PC-3 (cell line): ENCODE results near the gene NFATC2. TPM values are rescaled to one million over a fixed set of nuclear protein-coding genes. Genes with fewer than 3 reads are reported as not detected.

Experiments
- ATAC-seq: fragments of 200-7000 bp; cut with Tn5 transposase; 2 replicates; pipeline ENCODE4 v1.9.1; 2020; ENCODE audit warnings: mild to moderate bottlenecking, moderate library complexity
- BruUV-seq: library from RNA; stranded (reverse); fragments of 400-500 nt; replicated peaks from 2 replicates; lab custom pipeline; 2021; lab: Mats Ljungman, UMichigan
- CTCF ChIA-PET: fragments of 300-600 bp; sonication (Branson Sonifier 250); formaldehyde crosslinking; loops from one replicate; lab custom pipeline; 2022; ENCODE audit warnings: antibody characterized with exemption; lab: Charles Lee
- POLR2A ChIA-PET: fragments of 300-600 bp; sonication (Branson Sonifier 250); formaldehyde crosslinking; loops from one replicate; lab custom pipeline; 2022; ENCODE audit warnings: antibody characterized with exemption; ENCODE audit not compliant: unreplicated experiment; lab: Charles Lee
- DNase-seq: peaks from one replicate; pipeline ENCODE4 v3.0.0-alpha.2; 2015
- H2AFZ ChIP-seq: fragments of 300-600 bp; sonication (generic); 2 replicates; pipeline ENCODE4 v1.6.0; 2016; ENCODE audit warnings: antibody characterized with exemption, low read length
- H3F3A ChIP-seq: fragments of 300-600 bp; sonication (generic); one replicate; pipeline ENCODE4 v1.6.0; 2017; ENCODE audit warnings: antibody characterized with exemption, low read length, control low read depth, mild to moderate bottlenecking; ENCODE audit not compliant: unreplicated experiment
- H3K27ac ChIP-seq: fragments of 300-600 bp; sonication (generic); 2 replicates; pipeline ENCODE4 v1.5.1; 2016; ENCODE audit warnings: mild to moderate bottlenecking, low read length
- H3K27me3 ChIP-seq: fragments of 300-600 bp; sonication (generic); 2 replicates; pipeline ENCODE4 v1.6.1; 2016; ENCODE audit warnings: low read length, mixed read lengths
- H3K36me3 ChIP-seq: fragments of 300-600 bp; sonication (generic); 2 replicates; pipeline ENCODE4 v1.6.1; 2016; ENCODE audit warnings: low read depth, mixed run types, low read length, mixed read lengths
- H3K4me1 ChIP-seq: fragments of 300-600 bp; sonication (generic); 2 replicates; pipeline ENCODE4 v1.5.1; 2016; ENCODE audit warnings: low read length; ENCODE audit not compliant: insufficient read depth
- H3K4me2 ChIP-seq: fragments of 300-600 bp; sonication (generic); 2 replicates; pipeline ENCODE4 v1.6.0; 2016; ENCODE audit warnings: low read length
- H3K4me3 ChIP-seq: fragments of 300-600 bp; sonication (generic); 2 replicates; pipeline ENCODE4 v1.5.1; 2016; ENCODE audit warnings: mild to moderate bottlenecking, low read length, mixed read lengths
- H3K79me2 ChIP-seq: fragments of 300-600 bp; sonication (generic); 2 replicates; pipeline ENCODE4 v1.6.1; 2017; ENCODE audit warnings: low read length, mixed read lengths
- H3K9ac ChIP-seq: fragments of 300-600 bp; sonication (generic); 2 replicates; pipeline ENCODE4 v1.6.0; 2016; ENCODE audit warnings: mild to moderate bottlenecking, low read length
- H3K9me2 ChIP-seq: fragments of 300-600 bp; sonication (generic); replicated peaks from 2 replicates; pipeline ENCODE4 v1.6.1; 2016; ENCODE audit warnings: mixed run types, low read length, mixed read lengths
- H3K9me3 ChIP-seq: fragments of 300-600 bp; sonication (generic); 2 replicates; pipeline ENCODE4 v1.6.1; 2016; ENCODE audit warnings: low read length, mixed read lengths
- H4K20me1 ChIP-seq: fragments of 300-600 bp; sonication (generic); 2 replicates; pipeline ENCODE4 v1.6.1; 2016; ENCODE audit warnings: low read length, mixed read lengths
- CTCF ChIP-seq: fragments of 300-600 bp; sonication (generic); conservative IDR thresholded peaks from 2 replicates; pipeline ENCODE4 v1.5.1; 2017; ENCODE audit warnings: antibody characterized with exemption, low read depth, mild to moderate bottlenecking, low read length
- EZH2 ChIP-seq: fragments of 300-600 bp; sonication (generic); IDR thresholded peaks from one replicate; pipeline ENCODE4 v1.6.1; 2017; ENCODE audit warnings: antibody characterized with exemption, mild to moderate bottlenecking, low read length; ENCODE audit not compliant: unreplicated experiment
- EZH2phosphoT487 ChIP-seq: fragments of 300-600 bp; sonication (generic); IDR thresholded peaks from 2 replicates; pipeline ENCODE4 v1.6.1; 2018; ENCODE audit warnings: mild to moderate bottlenecking, antibody characterized with exemption, low read length, borderline replicate concordance
- intact Hi-C: fragments of 100-400 bp; cut with micrococcal nuclease; formaldehyde crosslinking; loops from 2 replicates; pipeline ENCODE4 v1.9.0; 2023
- total RNA-seq: library from RNA; depleted of rRNA; stranded (reverse); fragments of >200 nt; gene quantifications from 2 replicates; pipeline ENCODE4 v1.2.3, GENCODE V29; 2014

The NFATC2 gene
- total RNA-seq, 1 experiment from 2014 or later: 12.9 TPM

- DNase-seq (peak; percentile 93), ATAC-seq (peak; percentile 56)
- no peaks in the 10 kb centered on the region for H3K9me3 ChIP-seq
- H3K36me3 ChIP-seq: no peaks in the 10 kb centered on the region
- H4K20me1 ChIP-seq: peaks cover 22% of the 10 kb centered on the region
- ChIA-PET POLR2A (interaction anchor here (0.5 to 0.9 kb wide), 7 partner anchors 12 to 254 kb away, joined by 3 to 6 read pairs (median 4); no protein-coding TSS in a partner anchor), CTCF (interaction anchor here (0.5 to 1.7 kb wide), 5 partner anchors 9 to 580 kb away, joined by 3 to 7 read pairs (median 3); no protein-coding TSS in a partner anchor)
- H3F3A ChIP-seq: peaks cover 8% of the 10 kb centered on the region
- H2AFZ ChIP-seq: peak overlapping the region; percentile 76
- peaks cover 16% of the 10 kb centered on the region for H3K27me3 ChIP-seq
- H3K9me2 ChIP-seq: no peaks in the 10 kb centered on the region
- peaks cover 31% of the 10 kb centered on the region for H3K4me1 ChIP-seq
- no TSS peak for BruUV-seq
- intact Hi-C loops: loop anchor here (1.0 to 5.0 kb wide), 6 partner anchors 10 to 190 kb away; no protein-coding TSS in a partner anchor
- H3K27ac ChIP-seq: peak overlapping the region; percentile 60
- TF ChIP-seq CTCF (peak; percentile 54; the same call in 1 of the 2 replicates), EZH2phosphoT487 (no peak)
- peak overlapping the region; percentile 96 for H3K4me2 ChIP-seq
- H3K4me3 ChIP-seq: peak overlapping the region; percentile 77
- no peaks in the 10 kb centered on the region for H3K79me2 ChIP-seq
- peak overlapping the region; percentile 78 for H3K9ac ChIP-seq
These were observed 20.0 kb upstream of the NFATC2 start for GRCh38 chr20:51562332-51563173.

GRCh38 chr20:51562027-51562331 is 19.5 kb upstream of the NFATC2 start:
- Histone ChIP-seq H3K4me1 (peaks cover 31% of the 10 kb centered on the region), H3K9me3 (no peaks in the 10 kb centered on the region), H3K9ac (peak overlapping the region; percentile 78), H3K79me2 (no peaks in the 10 kb centered on the region), H3K9me2 (no peaks in the 10 kb centered on the region), H3F3A (peaks cover 8% of the 10 kb centered on the region), H3K27ac (peak overlapping the region; percentile 60), H3K36me3 (no peaks in the 10 kb centered on the region), H3K4me3 (peak overlapping the region; percentile 77), H4K20me1 (peaks cover 22% of the 10 kb centered on the region), H3K27me3 (peaks cover 16% of the 10 kb centered on the region), H3K4me2 (peak overlapping the region; percentile 96), H2AFZ (peak overlapping the region; percentile 76)
- no peak for TF ChIP-seq EZH2phosphoT487
- TF ChIP-seq EZH2: no peak
- TF ChIP-seq CTCF: no peak
- intact Hi-C loops: loop anchor here (2.0 to 5.0 kb wide), 5 partner anchors 60 to 190 kb away; no protein-coding TSS in a partner anchor
- BruUV-seq: TSS peak; percentile 52
- DNase-seq (no peak), ATAC-seq (0 out of 2 replicates have a peak, but pooled peaks have one; percentile 1)
- ChIA-PET CTCF (interaction anchor here (0.6 kb wide), 1 partner anchor 580 kb away, joined by 3 read pairs; no protein-coding TSS in a partner anchor), POLR2A (no interaction called here)
